GM12878 (cell line): ENCODE data around the gene CCND2. TPM values are rescaled to one million over a fixed set of nuclear protein-coding genes. Genes with fewer than 3 reads are reported as not detected.

ENCODE experiments used
- ATAC-seq: fragments of 200-7000 bp; cut with Tn5 transposase; 3 replicates; pipeline ENCODE4 v1.9.1; 2020; ENCODE audit warnings: mild to moderate bottlenecking, moderate library complexity
- BruUV-seq: library from RNA; stranded (reverse); fragments of 400-500 nt; replicated peaks from 2 replicates; lab custom pipeline; 2021; lab: Mats Ljungman, UMichigan
- CTCF ChIA-PET: fragments of 300-600 bp; sonication (Branson Sonifier 250); formaldehyde crosslinking; extraction: SDS; loops from one replicate; lab custom pipeline; 2021; ENCODE audit warnings: inconsistent platforms; lab: Yijun Ruan, JAX
- POLR2A ChIA-PET: fragments of 350-600 bp; formaldehyde crosslinking; extraction: SDS; loops from one replicate; lab custom pipeline; 2021; ENCODE audit warnings: inconsistent platforms; lab: Charles Lee
- RAD21 ChIA-PET: fragments of 300-600 bp; sonication (Branson Sonifier 250); formaldehyde crosslinking; loops from one replicate; lab custom pipeline; 2023; ENCODE audit warnings: antibody characterized with exemption; ENCODE audit not compliant: unreplicated experiment; lab: Charles Lee
- SMC1A ChIA-PET: fragments of 300-600 bp; sonication (Branson Sonifier 250); formaldehyde crosslinking; loops from one replicate; lab custom pipeline; 2023; ENCODE audit not compliant: unreplicated experiment, uncharacterized antibody; lab: Charles Lee
- DNase-seq: peaks from one replicate; pipeline ENCODE4 v3.0.0-alpha.2; 2011; ENCODE audit warnings: low read depth, low spot score
- FAIRE-seq: peaks from 3 replicates; lab custom pipeline; 2011; peaks lifted over from hg19 to GRCh38; lab: Jason Lieb, UNC
- H2AFZ ChIP-seq: 2 replicates; pipeline ENCODE4 v1.6.0; 2011; ENCODE audit warnings: low read depth, low read length, control low read depth; ENCODE audit not compliant: control insufficient read depth
- H3K27ac ChIP-seq: 2 replicates; pipeline ENCODE4 v1.5.1; 2011; ENCODE audit warnings: control low read depth; ENCODE audit not compliant: control insufficient read depth, insufficient read depth
- H3K27me3 ChIP-seq, 2 experiments: replicated peaks in 1 of 2; 2 replicates each; pipeline versions ENCODE4 v1.6.0 to v1.6.1; 2011; ENCODE audit warnings: low read length in 1 of 2; ENCODE audit not compliant: control insufficient read depth in 2 of 2, insufficient read depth in 2 of 2
- H3K36me3 ChIP-seq, 2 experiments: 2 replicates each; pipeline ENCODE4 v1.5.1; 2011; ENCODE audit warnings: low read length in 1 of 2; ENCODE audit not compliant: control insufficient read depth in 2 of 2, insufficient read depth in 2 of 2
- H3K4me1 ChIP-seq: 2 replicates; pipeline ENCODE4 v1.6.1; 2011; ENCODE audit warnings: mild to moderate bottlenecking, low read length, moderate library complexity, mixed read lengths; ENCODE audit not compliant: control insufficient read depth, insufficient read depth
- H3K4me2 ChIP-seq: 2 replicates; pipeline ENCODE4 v1.6.0; 2011; ENCODE audit warnings: control low read depth; ENCODE audit not compliant: control insufficient read depth, insufficient read depth
- H3K4me3 ChIP-seq: fragments of 200-600 bp; sonication (generic); 2 replicates; pipeline ENCODE4 v1.5.1; 2016
- H3K79me2 ChIP-seq: 2 replicates; pipeline ENCODE4 v1.6.0; 2011; ENCODE audit warnings: low read length; ENCODE audit not compliant: control insufficient read depth, insufficient read depth
- H3K9ac ChIP-seq: 2 replicates; pipeline ENCODE4 v1.8.0; 2011; ENCODE audit warnings: low read length, control low read depth, mixed read lengths; ENCODE audit not compliant: control insufficient read depth, insufficient read depth
- H3K9me3 ChIP-seq: replicated peaks from 3 replicates; pipeline ENCODE4 v1.5.1; 2011; ENCODE audit warnings: mild to moderate bottlenecking, low read length; ENCODE audit not compliant: control insufficient read depth, insufficient read depth
- H4K20me1 ChIP-seq: 2 replicates; pipeline ENCODE4 v1.6.0; 2011; ENCODE audit not compliant: control insufficient read depth, insufficient read depth
- ASH2L ChIP-seq: fragments of 300-600, 200-600 bp; sonication (generic); IDR thresholded peaks from 2 replicates; pipeline ENCODE4 v1.6.1; 2017; ENCODE audit warnings: low read depth, mild to moderate bottlenecking, borderline replicate concordance
- BMI1 ChIP-seq: fragments of 450-650 bp; IDR thresholded peaks from 2 replicates; pipeline ENCODE4 v1.6.1; 2016; ENCODE audit warnings: mild to moderate bottlenecking, moderate library complexity, borderline replicate concordance
- CBX3 ChIP-seq: fragments of 200-600 bp; sonication (generic); IDR thresholded peaks from 2 replicates; pipeline ENCODE4 v1.6.1; 2016; ENCODE audit warnings: low read depth, borderline replicate concordance
- CHD2 ChIP-seq: IDR thresholded peaks from 2 replicates; pipeline ENCODE4 v1.6.1; 2011; ENCODE audit warnings: low read depth, low read length, improper control_type of control experiment, borderline replicate concordance
- DPF2 ChIP-seq: fragments of 450-650 bp; IDR thresholded peaks from 2 replicates; pipeline ENCODE4 v1.6.1; 2017; ENCODE audit warnings: mild to moderate bottlenecking
- ETV6 ChIP-seq, 2 experiments: fragments of 450-650 bp in 1 of 2; IDR thresholded peaks in 1 of 2; conservative IDR thresholded peaks in 1 of 2; 2 replicates each; pipeline ENCODE4 v1.6.1; 2014; ENCODE audit warnings: antibody characterized with exemption in 1 of 2, borderline replicate concordance in 1 of 2, low read depth in 1 of 2, mild to moderate bottlenecking in 1 of 2, moderate library complexity in 1 of 2
- GATAD2B ChIP-seq: fragments of 450-650 bp; conservative IDR thresholded peaks from 2 replicates; pipeline ENCODE4 v1.6.1; 2017; ENCODE audit warnings: low read depth, mild to moderate bottlenecking, moderate library complexity
- NFXL1 ChIP-seq: fragments of 450-650 bp; IDR thresholded peaks from 2 replicates; pipeline ENCODE4 v1.6.1; 2017; ENCODE audit warnings: antibody characterized with exemption, mild to moderate bottlenecking, borderline replicate concordance
- NR2C1 ChIP-seq: fragments of 450-650 bp; IDR thresholded peaks from 2 replicates; pipeline ENCODE4 v1.6.1; 2017; ENCODE audit warnings: antibody characterized with exemption, mild to moderate bottlenecking, moderate library complexity
- PAX8 ChIP-seq: fragments of 450-650 bp; IDR thresholded peaks from 2 replicates; pipeline ENCODE4 v1.6.1; 2017; ENCODE audit warnings: mild to moderate bottlenecking, moderate library complexity
- RAD51 ChIP-seq: fragments of 450-650 bp; IDR thresholded peaks from 2 replicates; pipeline ENCODE4 v1.6.1; 2016; ENCODE audit warnings: moderate library complexity, mild to moderate bottlenecking, inconsistent platforms
- RB1 ChIP-seq: fragments of 450-650 bp; formaldehyde crosslinking; IDR thresholded peaks from 2 replicates; pipeline ENCODE4 v1.6.1; 2017; ENCODE audit warnings: mild to moderate bottlenecking, borderline replicate concordance
- SIX5 ChIP-seq: IDR thresholded peaks from 2 replicates; pipeline ENCODE4 v1.6.1; 2011; ENCODE audit warnings: mild to moderate bottlenecking, low read depth, low read length, moderate library complexity; ENCODE audit not compliant: severe bottlenecking
- SMAD5 ChIP-seq: IDR thresholded peaks from 2 replicates; pipeline ENCODE4 v1.6.1; 2016; ENCODE audit warnings: antibody characterized with exemption, low read depth
- SREBF1 ChIP-seq: IDR thresholded peaks from 2 replicates; pipeline ENCODE4 v1.6.1; 2012; ENCODE audit warnings: mild to moderate bottlenecking, low read length
- USF1 ChIP-seq: IDR thresholded peaks from 2 replicates; pipeline ENCODE4 v1.6.1; 2011; ENCODE audit warnings: borderline replicate concordance, low read depth, mild to moderate bottlenecking, moderate library complexity, mixed read lengths, low read length; ENCODE audit not compliant: insufficient read depth; ENCODE audit errors: extremely low read length
- YY1 ChIP-seq: IDR thresholded peaks from 2 replicates; pipeline ENCODE4 v1.6.1; 2011; ENCODE audit warnings: low read depth, mild to moderate bottlenecking, low read length
- ZBED1 ChIP-seq: IDR thresholded peaks from 2 replicates; pipeline ENCODE4 v1.6.1; 2016; ENCODE audit warnings: borderline replicate concordance
- ZNF24 ChIP-seq: fragments of 450-650 bp; IDR thresholded peaks from 2 replicates; pipeline ENCODE4 v1.6.1; 2017; ENCODE audit warnings: antibody characterized with exemption, mild to moderate bottlenecking
- WGBS: methylation state at CpG from one replicate; pipeline ENCODE4 v1.1.6; 2016; ENCODE audit warnings: low lambda C conversion rate; ENCODE audit not compliant: insufficient replicate concordance, insufficient coverage; ENCODE audit errors: missing lambda C conversion rate; 5-methylcytosine and 5-hydroxymethylcytosine counted together
- in situ Hi-C: fragments of 300-500 bp; cut with MboI; formaldehyde crosslinking; loops from 9 replicates; pipeline ENCODE4 v1.14.3; 2018; ENCODE audit warnings: mixed read lengths
- intact Hi-C: fragments of 100-400 bp; cut with micrococcal nuclease; formaldehyde crosslinking; loops from one replicate; pipeline ENCODE4 v1.14.2; 2022; ENCODE audit not compliant: unreplicated experiment
- polyA plus RNA-seq, 11 experiments: library from polyadenylated mRNA; depleted of rRNA in 4 of 11; unstranded in 6 of 11; stranded (reverse) in 5 of 11; fragments of >200 nt; fragmentation: Nextera tagmentation in 4 of 11; fragmentation: Illumina TruSeq in 1 of 11; extraction: Ambion mirVana in 4 of 11; extraction: Trizol in 1 of 11; gene quantifications; 1 replicate in 1 of 11; 2 replicates in 10 of 11; pipeline versions ENCODE4 v1.2.1 to v1.2.3, GENCODE V29; 2011 to 2016; ENCODE audit warnings: inconsistent platforms in 2 of 11, missing spikeins in 2 of 11, low read depth in 1 of 11
- total RNA-seq, 4 experiments: library from RNA; depleted of rRNA in 3 of 4; stranded (reverse); fragments of >200 nt in 3 of 4; fragmentation: Illumina TruSeq in 1 of 4; extraction: Trizol in 1 of 4; gene quantifications; 2 replicates each; pipeline versions ENCODE4 v1.2.1 to v1.2.3, GENCODE V29; 2013 to 2021
- TF ChIP-seq, protein P1 (sequence below): fragments of 450-650 bp; IDR thresholded peaks from 2 replicates; pipeline ENCODE4 v1.6.1; 2018; ENCODE audit warnings: mild to moderate bottlenecking, low read depth, moderate library complexity; ENCODE audit not compliant: partially characterized antibody
- TF ChIP-seq, protein P2 (sequence below): fragments of 450-650 bp; IDR thresholded peaks from 2 replicates; pipeline ENCODE4 v1.6.1; 2017; ENCODE audit warnings: borderline replicate concordance

The CCND2 gene
- total and polyA plus RNA-seq, 10 of the 15 experiments (the other 5 are each of a cell fraction or from before 2014, with no cell fraction given), result 30.1 to 263 (median 152) TPM

GRCh38 chr12:4251967-4252366 lies 21.6 kb upstream of the CCND2 start (continued):
- TF ChIP-seq CHD2 (no peak), RB1 (no peak)

DNA sequence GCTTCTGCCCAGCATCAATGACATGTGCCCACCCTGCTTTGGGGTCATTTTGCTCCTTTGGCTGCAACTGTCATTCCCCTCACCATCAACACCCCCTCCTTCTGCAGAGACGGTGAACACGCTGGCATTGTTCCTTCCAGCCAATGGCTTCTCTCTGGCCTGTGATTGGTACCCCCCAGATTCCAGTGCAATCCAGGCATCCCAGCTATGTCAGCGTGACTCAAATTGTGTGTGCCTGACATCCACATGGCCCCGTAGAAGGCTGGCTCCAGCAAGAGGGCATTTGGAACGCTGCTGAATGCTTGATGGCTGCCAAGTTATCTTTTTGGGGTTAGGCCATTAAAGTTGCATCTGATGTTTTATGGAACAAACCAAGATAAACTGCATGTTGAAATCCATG lies 21.0 kb upstream of the CCND2 start:
- Histone ChIP-seq H2AFZ (no peak overlapping the region), H3K79me2 (no peaks in the 10 kb centered on the region), H3K4me3 (no peak overlapping the region), H3K27me3 (no peaks in the 10 kb centered on the region; a peak in 1 of 4 replicates), H3K9me3 (no peaks in the 10 kb centered on the region), H3K4me1 (no peaks in the 10 kb centered on the region), H4K20me1 (no peaks in the 10 kb centered on the region), H3K9ac (no peak overlapping the region), H3K36me3 (no peaks in the 10 kb centered on the region), H3K4me2 (no peak overlapping the region), H3K27ac (no peak overlapping the region)
- RAD21 ChIA-PET, result no interaction called here
- SMC1A ChIA-PET, result no interaction called here
- BruUV-seq, result no TSS peak
- POLR2A ChIA-PET, result no interaction called here
- intact Hi-C loops (no loop called here), in situ Hi-C loops (no loop called here)
- CTCF ChIA-PET, result no interaction called here
- ATAC-seq (no peak), FAIRE-seq (no peak), DNase-seq (no peak)
- WGBS, result 70% methylated on average over 5 of the region's 5 CpGs
- no peak for TF ChIP-seq SMAD5
- TF ChIP-seq BMI1, result no peak
- no peak for TF ChIP-seq SREBF1
- no peak for TF ChIP-seq GATAD2B
- TF ChIP-seq DPF2, result no peak
- no peak for TF ChIP-seq SIX5
- no peak for TF ChIP-seq RAD51
- TF ChIP-seq USF1, result no peak
- no peak for TF ChIP-seq PAX8
- no peak for TF ChIP-seq ZBED1
- TF ChIP-seq ZNF24, result no peak
- no peak for TF ChIP-seq NFXL1
- TF ChIP-seq, protein P1, sequence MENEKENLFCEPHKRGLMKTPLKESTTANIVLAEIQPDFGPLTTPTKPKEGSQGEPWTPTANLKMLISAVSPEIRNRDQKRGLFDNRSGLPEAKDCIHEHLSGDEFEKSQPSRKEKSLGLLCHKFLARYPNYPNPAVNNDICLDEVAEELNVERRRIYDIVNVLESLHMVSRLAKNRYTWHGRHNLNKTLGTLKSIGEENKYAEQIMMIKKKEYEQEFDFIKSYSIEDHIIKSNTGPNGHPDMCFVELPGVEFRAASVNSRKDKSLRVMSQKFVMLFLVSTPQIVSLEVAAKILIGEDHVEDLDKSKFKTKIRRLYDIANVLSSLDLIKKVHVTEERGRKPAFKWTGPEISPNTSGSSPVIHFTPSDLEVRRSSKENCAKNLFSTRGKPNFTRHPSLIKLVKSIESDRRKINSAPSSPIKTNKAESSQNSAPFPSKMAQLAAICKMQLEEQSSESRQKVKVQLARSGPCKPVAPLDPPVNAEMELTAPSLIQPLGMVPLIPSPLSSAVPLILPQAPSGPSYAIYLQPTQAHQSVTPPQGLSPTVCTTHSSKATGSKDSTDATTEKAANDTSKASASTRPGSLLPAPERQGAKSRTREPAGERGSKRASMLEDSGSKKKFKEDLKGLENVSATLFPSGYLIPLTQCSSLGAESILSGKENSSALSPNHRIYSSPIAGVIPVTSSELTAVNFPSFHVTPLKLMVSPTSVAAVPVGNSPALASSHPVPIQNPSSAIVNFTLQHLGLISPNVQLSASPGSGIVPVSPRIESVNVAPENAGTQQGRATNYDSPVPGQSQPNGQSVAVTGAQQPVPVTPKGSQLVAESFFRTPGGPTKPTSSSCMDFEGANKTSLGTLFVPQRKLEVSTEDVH, result no peak
- TF ChIP-seq NR2C1, result no peak
- TF ChIP-seq ETV6 (conservative IDR thresholded peaks at IDR 0.05 in 1 of 2, IDR thresholded peaks at IDR 0.05 in 1 of 2; ENCODE audit: borderline replicate concordance in 1 of 2, low read depth in 1 of 2), result no peak
- TF ChIP-seq, protein P2, sequence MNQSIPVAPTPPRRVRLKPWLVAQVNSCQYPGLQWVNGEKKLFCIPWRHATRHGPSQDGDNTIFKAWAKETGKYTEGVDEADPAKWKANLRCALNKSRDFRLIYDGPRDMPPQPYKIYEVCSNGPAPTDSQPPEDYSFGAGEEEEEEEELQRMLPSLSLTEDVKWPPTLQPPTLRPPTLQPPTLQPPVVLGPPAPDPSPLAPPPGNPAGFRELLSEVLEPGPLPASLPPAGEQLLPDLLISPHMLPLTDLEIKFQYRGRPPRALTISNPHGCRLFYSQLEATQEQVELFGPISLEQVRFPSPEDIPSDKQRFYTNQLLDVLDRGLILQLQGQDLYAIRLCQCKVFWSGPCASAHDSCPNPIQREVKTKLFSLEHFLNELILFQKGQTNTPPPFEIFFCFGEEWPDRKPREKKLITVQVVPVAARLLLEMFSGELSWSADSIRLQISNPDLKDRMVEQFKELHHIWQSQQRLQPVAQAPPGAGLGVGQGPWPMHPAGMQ, result no peak
- TF ChIP-seq ASH2L, result no peak
- TF ChIP-seq YY1, result no peak
- no peak for TF ChIP-seq CBX3
